ENCODE data around the gene AIFM3. TPM values are rescaled to one million over a fixed set of nuclear protein-coding genes. Genes with fewer than 3 reads are reported as not detected.

AIFM3 gene
- total and polyA plus RNA-seq, 2 of the 13 experiments (the other 11 are each of a cell fraction or from before 2014, with no cell fraction given): 9.0 to 15.3 TPM

- DNase-seq (ENCODE audit: low spot score) (peak; percentile 70), FAIRE-seq (no peak), ATAC-seq (peak; percentile 91)
- BruUV-seq (replicated peaks): TSS peak; percentile 91
- Histone ChIP-seq H2AFZ (ENCODE audit: low read length) (no peak within 1 kb of the TSS), H3K4me3 (replicated peaks in 1 of 3; ENCODE audit: insufficient read depth in 1 of 3, low read depth in 2 of 3, low read length in 3 of 3) (peak within 1 kb of the TSS; percentile 67 to 98 (median 83)), H3K9ac (ENCODE audit: insufficient read depth, low read depth, low read length) (peak within 1 kb of the TSS; percentile 79), H3K4me2 (ENCODE audit: low read depth, low read length) (peak within 1 kb of the TSS; percentile 97), H4K20me1 (ENCODE audit: insufficient read depth, low read length) (no peaks in the 10 kb centered on the region), H3K79me2 (ENCODE audit: insufficient read depth, low read length) (peaks cover 11% of the 10 kb centered on the region), H3K9me3 (ENCODE audit: low read length) (0 out of 2 replicates have a peak, but pooled peaks cover 4% of the 10 kb centered on the region), H3K36me3 (replicated peaks in 1 of 2; ENCODE audit: control insufficient read depth in 1 of 2, insufficient read depth in 2 of 2, low read length in 2 of 2) (peaks cover 0 to 6% of the 10 kb centered on the region in 2 experiments; a peak in 3 of 5 replicates), H3K4me1 (ENCODE audit: insufficient read depth, low read length) (peaks cover 39% of the 10 kb centered on the region), H3K27me3 (ENCODE audit: control insufficient read depth in 1 of 2, insufficient read depth in 2 of 2, low read length in 2 of 2) (no peaks in the 10 kb centered on the region; a peak in 1 of 5 replicates), H3K27ac (ENCODE audit: extremely low read length, insufficient read depth, low read length) (peak within 1 kb of the TSS; percentile 80)
- in situ Hi-C loops (cut with HindIII; ENCODE audit: extremely low pct_ligation_motif_present, low pct_unique_long_range_greater_than_20kb): no loop called here
- intact Hi-C loops (cut with micrococcal nuclease; ENCODE audit: unreplicated experiment): loop anchor here (1.0 kb wide), 1 partner anchor 15 kb away; the partner anchor contains the start of gene AIFM3
- ChIA-PET POLR2A (interaction anchor here (0.6 to 4.3 kb wide), 23 partner anchors 9 to 205 kb away, joined by 3 to 45 read pairs (median 7); partner anchors contain the start of genes AIFM3, CRKL, P2RX6 and THAP7), CTCF (ENCODE audit: low intra/inter-chr PET ratio, low total read pairs) (interaction anchor here (1.7 kb wide), 1 partner anchor 20 kb away, joined by 7 read pairs; no protein-coding TSS in a partner anchor)
- WGBS (ENCODE audit: low lambda C conversion rate): 2% methylated on average over 20 of the region's 87 CpGs
- TF ChIP-seq CHD4 (IDR thresholded peaks at IDR 0.05; ENCODE audit: borderline replicate concordance, low read length): no peak
- TF ChIP-seq PHB2 (IDR thresholded peaks at IDR 0.05; ENCODE audit: partially characterized antibody): no peak
- peak; percentile 91; the same call in 1 of the 2 replicates for TF ChIP-seq ZNF350 (CRISPR knock-in tag; IDR thresholded peaks at IDR 0.05; ENCODE audit: borderline replicate concordance, low read depth)
- peak; percentile 33; the same call in 1 of the 2 replicates for TF ChIP-seq KDM4B (CRISPR knock-in tag; IDR thresholded peaks at IDR 0.05)
- peak; percentile 98 for TF ChIP-seq ZMAT3 (CRISPR knock-in tag; conservative IDR thresholded peaks at IDR 0.05)
- TF ChIP-seq ZNF180 (CRISPR knock-in tag; IDR thresholded peaks at IDR 0.05; ENCODE audit: borderline replicate concordance, low read depth): 0 out of 2 replicates have a peak, but pooled peaks have one; percentile 69
- peak; percentile 100 for TF ChIP-seq ZNF687 (CRISPR knock-in tag; IDR thresholded peaks at IDR 0.05)
- TF ChIP-seq CREM (IDR thresholded peaks at IDR 0.05): peak; percentile 46; the same call in 1 of the 2 replicates
- no peak for TF ChIP-seq CREM (CRISPR knock-in tag; IDR thresholded peaks at IDR 0.05)
- peak; percentile 94 for TF ChIP-seq FOXC1 (CRISPR knock-in tag; IDR thresholded peaks at IDR 0.05; ENCODE audit: borderline replicate concordance)
- TF ChIP-seq ZNF781 (CRISPR knock-in tag; IDR thresholded peaks at IDR 0.05; ENCODE audit: borderline replicate concordance, not compliant biosample characterization): peak; percentile 89
- peak; percentile 92 for TF ChIP-seq BCL3 (CRISPR knock-in tag; IDR thresholded peaks at IDR 0.05)
- peak; percentile 86 for TF ChIP-seq NCOA1 (CRISPR knock-in tag; IDR thresholded peaks at IDR 0.05)
- peak; percentile 87; the same call in 1 of the 2 replicates for TF ChIP-seq ZNF276 (CRISPR knock-in tag; IDR thresholded peaks at IDR 0.05; ENCODE audit: low read depth)
- peak; percentile 68; the same call in 1 of the 2 replicates for TF ChIP-seq ZNF614 (CRISPR knock-in tag; IDR thresholded peaks at IDR 0.05; ENCODE audit: borderline replicate concordance)
Measured at GRCh38 chr22:20981787-20982562, 14.9 kb downstream of the AIFM3 start, which contains the start of gene LZTR1. Gene LZTR1, plus strand, starts transcription at chr22:20982297. Its CDS starts 75 bp downstream, at chr22:20982372.
